ENCODE results near the gene CAB39L.

CAB39L gene

GRCh38 chr13:49443704-49444523, at the start of gene CAB39L, which contains the start of gene SETDB2:
TSS of gene CAB39L (minus strand) at chr13:49444064. CDS start at chr13:49382910, 61,154 bp downstream.
TSS of gene SETDB2 (plus strand) at chr13:49444274. CDS start at chr13:49451894, 7,620 bp downstream.
- DNase-seq = peak; percentile 100

GRCh38 chr13:49488563-49488962, 44.7 kb upstream of the CAB39L start:
- DNase-seq = no peak

DNA sequence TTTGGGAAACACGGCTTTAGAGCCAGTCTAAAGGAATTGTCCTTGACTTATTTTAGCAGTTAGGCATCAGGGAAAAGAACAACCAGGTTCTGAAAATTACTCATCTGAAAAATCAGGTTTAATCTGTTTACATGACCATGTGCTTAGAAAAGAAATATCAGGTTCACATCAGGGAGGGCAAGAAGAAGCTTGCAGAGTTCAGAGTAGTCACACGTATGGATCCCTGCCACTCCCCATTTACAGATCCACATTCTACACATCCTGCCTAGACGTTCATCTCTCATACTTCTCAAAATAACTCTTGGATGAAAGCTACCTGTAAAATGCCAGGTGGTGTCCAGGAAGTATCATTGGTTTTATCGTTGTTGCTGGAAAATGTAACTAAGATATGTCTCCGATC, 37.9 kb upstream of the CAB39L start:
- no peak for DNase-seq

- no peak for DNase-seq
These were observed 32.7 kb upstream of the CAB39L start for GRCh38 chr13:49476529-49476928.

- no peak for DNase-seq
These were observed 28.3 kb upstream of the CAB39L start for GRCh38 chr13:49472186-49472585.

DNA sequence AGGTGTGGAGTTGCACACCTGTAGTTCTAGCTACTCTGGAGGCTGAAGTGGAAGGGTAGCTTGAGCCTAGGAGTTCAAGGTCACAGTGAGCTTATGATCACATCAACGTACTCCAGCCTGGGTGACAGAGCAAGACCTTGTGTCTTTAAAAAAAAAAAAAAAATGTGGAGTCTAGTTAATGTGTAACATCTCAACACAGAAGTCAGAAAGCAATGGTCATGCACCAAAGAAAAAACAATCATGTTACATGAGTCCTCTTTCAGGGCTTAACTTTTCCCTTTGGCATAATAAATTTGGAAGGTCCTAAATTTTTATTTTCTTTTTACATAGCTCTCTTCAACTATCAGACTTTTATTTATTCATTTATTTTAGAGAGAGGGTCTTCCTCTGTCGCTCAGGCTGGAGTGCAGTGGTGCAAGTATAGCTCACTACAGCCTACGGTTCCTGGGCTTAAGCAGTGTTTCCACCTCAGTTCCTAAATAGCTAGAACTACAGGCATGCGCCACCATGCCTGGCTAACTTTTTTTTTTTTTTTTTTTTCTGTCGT, 22.5 kb upstream of the CAB39L start:
- no peak for DNase-seq

- DNase-seq = no peak
These were observed 20.9 kb upstream of the CAB39L start for GRCh38 chr13:49464621-49465325.

DNA sequence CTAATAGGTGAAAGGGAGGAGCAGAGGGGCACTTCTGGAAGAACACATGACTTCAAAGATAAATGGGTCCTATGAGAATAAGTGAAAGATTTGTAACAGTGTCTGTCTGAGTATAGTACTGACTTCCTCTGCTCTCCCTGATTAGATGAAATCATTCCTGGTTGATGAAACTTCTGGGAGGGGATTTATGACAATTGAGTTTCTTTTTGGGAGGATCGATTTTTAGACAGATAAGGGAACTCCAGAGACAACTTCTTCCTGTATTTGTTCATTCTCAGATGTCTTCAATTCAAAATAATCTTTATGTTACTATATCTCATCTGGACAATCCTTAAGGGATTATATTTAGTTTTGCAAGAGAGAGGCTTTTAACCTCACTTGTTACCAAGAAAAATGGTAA, 20.2 kb upstream of the CAB39L start:
- no peak for DNase-seq

DNA sequence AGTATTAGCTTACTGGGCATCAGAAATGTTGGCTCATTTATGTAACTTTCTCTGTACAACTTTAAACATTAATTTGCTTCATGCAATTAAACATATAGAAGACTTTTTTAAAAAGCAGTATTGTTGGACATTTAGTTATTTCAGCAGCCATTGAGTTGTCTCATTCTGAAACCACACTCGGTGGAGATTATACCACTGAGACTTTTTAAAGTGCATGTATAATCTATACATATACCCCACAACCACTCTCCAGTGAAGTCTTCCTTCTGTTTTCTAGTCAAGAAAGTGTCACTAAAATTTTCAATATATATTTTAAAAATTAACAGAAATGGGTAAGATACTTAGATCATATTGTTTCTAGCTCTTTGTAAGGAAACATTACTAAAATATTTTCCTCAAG, 15.7 kb upstream of the CAB39L start:
- DNase-seq = no peak

GRCh38 chr13:49457221-49457620, 13.4 kb upstream of the CAB39L start:
- DNase-seq = no peak

DNA sequence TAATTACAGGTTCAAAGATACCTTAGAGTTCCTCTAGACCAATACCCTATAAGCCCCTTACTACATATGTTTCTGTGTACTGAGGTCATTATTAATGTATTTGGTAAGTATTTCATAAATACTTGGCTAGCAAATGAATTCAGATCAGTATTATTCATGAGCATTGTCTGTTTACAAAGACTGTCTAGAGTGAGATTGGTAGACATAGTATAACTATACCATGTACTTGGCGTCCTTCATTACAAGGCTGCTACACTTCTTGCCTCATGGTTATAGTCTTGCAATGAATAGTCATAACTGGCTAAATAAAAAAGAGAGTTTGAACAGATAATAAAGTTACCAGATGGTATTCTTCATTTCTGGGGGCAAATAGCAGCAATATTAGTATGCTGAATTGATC, 12.3 kb upstream of the CAB39L start:
- no peak for DNase-seq

- DNase-seq = no peak
These were observed 11.1 kb upstream of the CAB39L start for GRCh38 chr13:49455007-49455398.

DNA sequence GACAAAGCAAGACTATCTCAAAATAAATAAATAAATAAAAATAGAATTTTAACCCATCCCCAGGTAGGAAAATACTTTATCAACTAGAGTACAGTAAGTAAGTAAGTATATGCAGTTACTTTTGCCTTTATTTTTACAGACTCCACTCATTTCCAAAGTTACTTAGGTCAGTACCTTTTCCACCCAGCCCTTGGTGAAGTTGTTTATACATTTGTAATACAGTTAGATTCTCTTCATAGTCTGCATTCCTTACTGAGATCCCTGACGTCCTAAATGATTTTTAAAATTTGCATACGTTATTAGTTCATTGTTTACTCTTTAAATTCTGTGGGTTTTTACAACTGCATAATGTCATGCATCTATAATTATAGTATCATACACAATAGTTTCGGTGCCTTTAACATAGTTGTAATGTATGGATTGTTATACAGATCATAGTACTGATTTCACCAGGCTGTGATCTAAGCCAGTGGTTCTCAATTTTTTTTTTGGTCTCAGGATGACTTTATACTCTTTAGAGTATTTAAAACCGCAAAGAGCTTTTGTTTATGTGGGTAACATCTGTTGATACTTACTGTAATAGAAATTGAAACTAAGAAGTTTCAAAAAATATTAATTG, 10.6 kb upstream of the CAB39L start:
- no peak for DNase-seq

- DNase-seq = no peak
These were observed 9.6 kb upstream of the CAB39L start for GRCh38 chr13:49453465-49453864.

GRCh38 chr13:49452725-49453457, 9.0 kb upstream of the CAB39L start:
- no peak for DNase-seq

DNA sequence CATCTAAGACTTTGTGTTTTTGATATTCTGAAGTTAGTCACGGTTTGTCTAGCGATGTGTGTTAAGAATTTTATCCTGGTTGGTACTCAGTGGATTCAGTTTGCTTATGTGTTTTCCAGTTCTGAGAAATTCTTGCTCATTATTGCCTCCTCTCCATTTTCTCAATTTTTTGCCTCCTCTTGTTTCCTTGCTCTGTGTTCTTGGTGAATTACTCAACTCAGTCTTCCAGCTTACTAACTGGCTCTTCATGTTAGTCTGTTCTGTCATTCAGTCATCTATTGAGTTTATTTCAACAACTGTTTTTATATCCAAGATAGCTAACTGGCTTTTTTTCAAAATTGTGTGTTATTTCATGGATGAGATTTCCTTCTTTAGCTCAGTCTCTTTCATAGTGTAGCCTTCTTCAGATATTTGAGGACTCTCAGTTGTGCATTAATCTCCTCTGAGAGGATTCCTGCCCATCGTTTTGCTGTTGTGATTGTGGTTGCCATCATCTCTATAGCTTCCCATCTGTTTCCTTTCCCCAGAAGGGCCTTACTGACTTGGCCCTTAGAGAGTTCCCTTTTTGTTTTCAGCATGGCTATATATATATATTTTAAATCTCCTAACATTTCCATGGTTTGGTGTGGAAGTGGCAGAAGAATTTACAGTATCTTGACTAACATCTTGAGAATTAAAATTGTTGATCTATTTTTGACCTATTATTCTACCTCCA, 6.4 kb upstream of the CAB39L start:
- no peak for DNase-seq

DNA sequence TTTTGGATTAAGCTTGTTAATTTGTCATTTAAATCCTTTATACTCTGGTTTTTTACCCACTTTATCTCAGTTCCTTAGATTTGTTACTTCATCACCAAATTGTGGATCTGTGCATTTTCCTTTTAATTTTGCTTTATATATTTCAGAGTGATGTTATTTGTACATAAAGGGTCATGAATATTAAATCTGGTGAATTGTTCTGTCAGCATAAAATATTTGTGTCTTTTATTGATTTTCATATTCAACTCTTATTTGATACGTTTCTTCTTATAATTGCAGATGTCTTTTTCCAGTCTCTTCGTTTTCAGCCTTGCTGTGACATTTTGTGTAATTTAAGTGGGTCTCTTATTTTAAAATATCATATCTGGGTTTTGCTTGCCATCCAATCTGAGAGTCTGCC, 4.9 kb upstream of the CAB39L start:
- no peak for DNase-seq

DNA sequence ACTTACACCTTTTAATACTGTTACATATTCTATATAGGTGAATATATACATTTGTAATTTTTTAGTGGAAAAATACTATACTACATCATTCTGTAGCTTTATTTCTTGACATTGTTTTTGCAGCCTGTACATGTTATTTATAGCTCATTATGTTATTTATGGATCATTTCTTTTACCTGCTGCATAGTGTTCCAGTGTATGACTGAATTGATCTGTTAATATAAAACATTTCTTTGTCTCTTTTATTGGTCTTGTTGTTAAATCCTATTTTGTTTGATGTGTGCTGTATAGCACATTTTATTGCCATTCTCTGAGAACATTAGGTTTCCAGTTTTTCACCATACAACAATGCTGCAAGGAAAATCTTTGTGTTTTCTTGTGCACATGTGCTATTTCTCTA, 2.6 kb upstream of the CAB39L start:
- no peak for DNase-seq

GRCh38 chr13:49444524-49445395, 896 bp upstream of the CAB39L start:
- peak; percentile 65 for DNase-seq

DNA sequence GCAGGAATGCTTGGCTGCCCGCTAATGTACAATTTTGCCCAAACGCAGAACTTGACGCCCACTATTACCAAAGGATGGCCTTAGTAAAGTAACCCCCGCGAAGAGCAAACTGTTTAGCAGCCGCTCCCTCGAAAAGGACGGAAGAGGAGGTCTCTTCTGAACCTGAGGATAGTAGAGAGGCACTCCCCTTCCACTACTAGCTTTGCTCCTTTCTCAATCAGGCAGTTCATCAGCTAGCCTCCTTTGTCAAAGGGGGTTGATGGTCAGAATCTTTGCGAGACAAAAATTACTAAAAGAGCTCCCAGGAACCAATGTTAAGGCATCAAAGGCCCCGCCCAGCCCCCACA, 534 bp downstream of the CAB39L start:
- peak; percentile 62 for DNase-seq

GRCh38 chr13:49441846-49442245, 2.0 kb downstream of the CAB39L start:
- no peak for DNase-seq

Data from activated effector memory CD4-positive, alpha-beta T cell treated with anti-CD3 and anti-CD28 coated beads, Interleukin-2, amount 50 U/mL, for 16 hours (primary cell).